GM21360 (cell line): ENCODE measurements around the gene KCNA3.

Source experiments
- ATAC-seq: cut with Tn5 transposase; IDR thresholded peaks from one replicate; pipeline ENCODE4 v1.9.1; 2021; ENCODE audit warnings: mild to moderate bottlenecking, moderate library complexity; ENCODE audit not compliant: unreplicated experiment

KCNA3 gene

GRCh38 chr1:110674337-110675059 is at the start of gene KCNA3:
Gene KCNA3 (minus strand): TSS chr1:110674940. CDS start chr1:110674809, 131 bp downstream.
- ATAC-seq: no peak

DNA sequence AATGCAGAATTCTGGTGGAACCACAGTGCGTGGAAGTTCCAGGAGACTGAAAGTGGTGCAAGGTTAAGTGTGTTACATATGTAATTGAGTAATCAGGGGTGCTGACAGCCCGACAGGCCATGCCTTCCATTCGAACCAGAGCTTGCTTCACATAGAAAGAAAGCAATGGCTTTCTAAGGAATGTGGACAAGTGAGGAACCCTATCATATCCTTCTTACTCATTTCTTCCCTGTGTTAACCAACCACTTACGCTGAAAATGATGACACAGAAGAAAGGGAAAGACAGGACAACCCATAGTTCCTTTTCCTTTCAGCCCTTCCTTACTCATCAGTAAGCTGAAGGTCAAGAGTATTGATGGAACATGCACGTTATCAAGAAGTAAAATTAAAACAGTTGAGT is 48.1 kb upstream of the KCNA3 start:
- no peak for ATAC-seq

DNA sequence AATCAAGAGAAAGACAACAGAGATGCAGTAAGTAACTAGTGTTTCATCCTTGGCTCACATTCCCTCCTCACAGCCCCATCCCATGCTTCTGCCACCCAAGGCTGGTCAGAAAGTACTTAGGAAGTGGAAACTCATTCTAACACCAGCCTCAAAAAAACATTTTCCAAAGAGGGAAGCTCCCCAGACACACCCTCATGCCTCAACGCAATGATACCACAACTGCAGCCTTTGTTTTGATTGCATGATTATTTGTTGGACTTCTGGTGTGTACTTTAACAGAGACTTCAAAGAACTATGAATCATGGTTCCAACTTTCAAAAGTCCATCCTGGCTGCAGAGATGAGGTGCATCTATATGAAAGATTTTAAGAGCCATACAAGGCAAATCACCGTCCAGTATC is 45.2 kb upstream of the KCNA3 start:
- ATAC-seq: no peak

- no peak for ATAC-seq
These were observed 43.7 kb upstream of the KCNA3 start for GRCh38 chr1:110718452-110718851.

DNA sequence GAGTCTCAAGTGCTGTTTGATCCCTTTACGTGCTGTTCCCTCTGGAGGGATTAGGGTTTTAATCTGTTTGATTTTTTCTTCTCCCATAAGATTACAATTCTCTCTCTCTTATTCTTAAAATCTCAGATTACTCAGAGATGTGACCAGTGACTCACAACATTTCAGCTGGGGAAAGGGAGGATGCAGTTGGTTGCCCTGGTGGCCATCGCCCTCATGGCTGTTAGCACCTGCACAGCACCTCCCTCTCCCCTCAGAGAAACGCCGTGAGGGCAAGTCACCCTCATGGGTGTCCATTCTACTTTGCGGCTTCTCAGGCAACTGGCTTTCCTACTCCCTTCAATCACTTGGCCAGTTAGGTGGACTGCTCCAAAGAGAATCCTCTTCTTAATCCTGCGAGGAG is 42.4 kb upstream of the KCNA3 start:
- ATAC-seq: no peak

GRCh38 chr1:110714374-110714995 is 39.7 kb upstream of the KCNA3 start:
- ATAC-seq: no peak

GRCh38 chr1:110713221-110713620 is 38.5 kb upstream of the KCNA3 start:
- ATAC-seq: no peak

DNA sequence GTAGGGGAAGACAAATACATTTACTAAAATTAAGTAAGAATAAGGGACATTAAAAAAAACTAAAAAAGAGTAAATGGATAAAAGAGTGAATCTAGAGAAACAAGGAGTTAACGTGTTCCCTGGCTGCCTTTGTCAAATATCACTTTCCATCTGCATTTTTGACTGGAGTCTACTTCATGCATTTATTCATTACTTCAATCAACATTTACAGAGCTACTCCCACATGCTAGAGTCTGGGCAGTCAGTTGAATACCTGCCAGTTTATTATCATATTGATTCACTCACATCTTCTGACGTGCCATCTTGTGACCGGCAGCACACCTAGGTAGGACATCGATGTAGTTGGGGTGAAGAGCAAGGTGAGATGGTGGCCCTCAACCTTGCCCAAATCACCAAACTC is 35.6 kb upstream of the KCNA3 start:
- ATAC-seq: no peak

GRCh38 chr1:110708974-110709440 is 34.3 kb upstream of the KCNA3 start:
- no peak for ATAC-seq

GRCh38 chr1:110707232-110707631 is 32.5 kb upstream of the KCNA3 start:
- ATAC-seq: no peak

DNA sequence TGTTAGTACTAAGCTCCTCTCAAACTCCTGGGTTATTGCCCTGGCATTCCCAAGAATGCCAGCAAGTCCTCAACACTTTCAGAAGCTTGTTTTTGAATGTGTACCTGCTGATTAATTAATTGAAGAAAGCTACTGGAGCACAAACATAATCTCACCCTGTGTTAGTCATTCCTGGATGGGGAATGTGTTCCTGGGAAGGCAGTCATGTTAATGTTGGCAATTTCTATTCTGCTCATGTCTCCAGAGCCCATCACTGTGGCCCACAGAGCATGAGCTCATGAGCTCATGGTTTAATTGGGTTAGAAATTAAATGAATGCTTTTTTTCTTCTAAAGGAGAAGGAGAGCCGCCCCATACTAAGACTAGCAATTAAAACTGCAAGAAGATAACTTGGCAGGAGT is 31.9 kb upstream of the KCNA3 start:
- no peak for ATAC-seq

GRCh38 chr1:110702260-110702659 is 27.5 kb upstream of the KCNA3 start:
- no peak for ATAC-seq

GRCh38 chr1:110700767-110701166 is 26.0 kb upstream of the KCNA3 start:
- no peak for ATAC-seq

DNA sequence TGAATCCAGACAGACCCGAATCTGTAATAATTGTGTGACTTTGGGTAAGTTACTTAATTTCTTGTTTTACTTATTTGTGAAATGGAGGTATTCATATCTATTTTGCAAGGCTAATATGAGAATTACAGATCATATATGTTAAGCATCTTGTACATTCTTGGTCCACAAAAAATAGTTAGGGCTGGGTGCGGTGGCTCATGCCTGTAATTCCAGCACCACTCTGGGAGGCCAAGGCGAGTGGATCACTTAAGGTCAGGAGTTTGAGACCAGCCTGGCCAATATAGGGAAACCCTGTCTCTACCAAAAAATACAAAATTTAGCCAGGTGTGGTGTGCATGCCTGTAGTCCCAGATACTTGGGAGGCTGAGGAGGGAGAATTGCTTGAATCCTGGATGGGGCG is 22.9 kb upstream of the KCNA3 start:
- ATAC-seq: no peak

DNA sequence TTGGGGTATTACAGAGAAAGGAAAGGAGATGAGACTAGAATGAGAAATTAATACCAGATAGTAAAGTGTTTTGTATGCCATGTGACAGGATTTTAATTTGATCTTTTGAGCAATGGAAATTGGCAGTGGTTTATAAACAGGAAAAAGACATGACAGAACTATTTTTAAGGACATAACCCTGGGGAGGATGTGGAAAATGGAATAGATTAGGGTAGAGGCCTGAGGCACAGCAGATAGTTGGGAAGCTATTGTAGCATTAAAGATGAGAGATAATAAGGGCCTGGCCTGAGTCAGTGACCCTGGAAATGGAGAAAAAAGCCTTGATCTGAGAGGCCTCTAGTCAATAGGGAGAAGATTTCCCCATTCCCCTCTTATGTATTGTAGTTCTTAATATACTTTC is 22.1 kb upstream of the KCNA3 start:
- no peak for ATAC-seq

GRCh38 chr1:110690709-110691365 is 16.1 kb upstream of the KCNA3 start:
- ATAC-seq: no peak

DNA sequence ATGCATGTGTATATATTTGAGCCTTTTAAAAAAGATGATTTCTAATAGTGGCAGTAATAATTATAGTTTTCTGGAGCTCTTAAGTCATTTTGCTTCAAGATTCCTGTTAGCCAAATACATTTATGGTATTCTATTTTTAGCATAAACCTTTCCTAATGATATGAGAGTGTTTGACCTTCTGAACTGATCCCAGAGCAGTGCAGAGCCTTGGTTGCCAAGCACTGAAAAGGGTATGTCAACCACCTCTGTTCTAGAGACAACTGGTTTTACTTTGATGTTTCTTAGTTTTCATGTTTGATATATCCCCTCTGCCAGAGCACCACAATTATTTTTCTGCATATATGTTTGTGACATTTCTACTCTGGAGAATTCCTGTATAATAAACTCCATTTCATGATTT is 15.1 kb upstream of the KCNA3 start:
- no peak for ATAC-seq

DNA sequence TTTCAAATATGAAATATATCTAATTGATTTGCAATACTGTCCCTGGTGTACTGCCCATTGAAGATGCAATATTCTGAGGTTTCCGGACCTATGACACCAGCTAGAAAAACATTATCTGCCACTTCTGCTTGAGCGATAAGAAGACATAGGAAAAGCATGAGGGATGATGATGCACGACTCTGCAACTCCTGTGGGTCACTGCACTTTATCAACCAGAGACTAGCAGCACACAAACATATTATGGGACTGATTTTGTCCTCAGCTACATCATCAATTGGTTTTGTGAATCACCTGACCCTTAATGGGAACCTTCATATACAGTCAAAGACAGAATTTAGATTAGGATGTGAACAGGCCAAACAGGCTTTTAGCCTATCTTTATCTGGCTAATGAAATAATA is 13.8 kb upstream of the KCNA3 start:
- no peak for ATAC-seq

- no peak for ATAC-seq
These were observed 12.5 kb upstream of the KCNA3 start for GRCh38 chr1:110687250-110687649.

- no peak for ATAC-seq
These were observed 11.4 kb upstream of the KCNA3 start for GRCh38 chr1:110686188-110686587.

- no peak for ATAC-seq
These were observed 9.8 kb upstream of the KCNA3 start for GRCh38 chr1:110684491-110684890.

GRCh38 chr1:110682898-110683297 is 8.2 kb upstream of the KCNA3 start:
- ATAC-seq: no peak
